ENCODE measurements around the gene CHST2. TPM values are rescaled to one million over a fixed set of nuclear protein-coding genes. Genes with fewer than 3 reads are reported as not detected.
"Not testable (repeated sequence)": the region's sequence is repeated elsewhere in the genome, so short reads cannot be mapped to it uniquely, and the experiment has no call there.

The CHST2 gene
- polyA plus RNA-seq (ENCODE audit: insufficient read length in 4 of 4): 10 to 100 TPM; 28.0 to 34.0 (median 29.0) TPM

- DNase-seq (ENCODE audit: low read depth in 4 of 4, low spot score in 3 of 4): peak in 3 of 4 donors; percentile 66 to 80 (median 70)
These were observed at the start of gene CHST2 for GRCh38 chr3:143119009-143119914. Gene CHST2 (plus strand): TSS chr3:143119771. CDS start chr3:143120817, 1,046 bp downstream.

GRCh38 chr3:143070977-143071551 lies 48.5 kb upstream of the CHST2 start:
- DNase-seq (ENCODE audit: low read depth in 4 of 4, low spot score in 3 of 4): no peak

- no peak for DNase-seq (ENCODE audit: low read depth in 4 of 4, low spot score in 3 of 4)
These were observed 47.8 kb upstream of the CHST2 start for GRCh38 chr3:143071776-143072175.

GRCh38 chr3:143072298-143073020 lies 47.1 kb upstream of the CHST2 start:
- not testable (repeated sequence) for DNase-seq (ENCODE audit: low read depth in 4 of 4, low spot score in 3 of 4)

- not testable (repeated sequence) for DNase-seq (ENCODE audit: low read depth in 4 of 4, low spot score in 3 of 4)
These were observed 46.0 kb upstream of the CHST2 start for GRCh38 chr3:143073541-143073940.

- DNase-seq (ENCODE audit: low read depth in 4 of 4, low spot score in 3 of 4): not testable (repeated sequence)
These were observed 45.6 kb upstream of the CHST2 start for GRCh38 chr3:143073983-143074382.

GRCh38 chr3:143078883-143079282 lies 40.7 kb upstream of the CHST2 start:
- DNase-seq (ENCODE audit: low read depth in 4 of 4, low spot score in 3 of 4): no peak

GRCh38 chr3:143080196-143080595 lies 39.4 kb upstream of the CHST2 start:
- DNase-seq (ENCODE audit: low read depth in 4 of 4, low spot score in 3 of 4): no peak

GRCh38 chr3:143081365-143081764 lies 38.2 kb upstream of the CHST2 start:
- DNase-seq (ENCODE audit: low read depth in 4 of 4, low spot score in 3 of 4): no peak

GRCh38 chr3:143081844-143082778 lies 37.5 kb upstream of the CHST2 start:
- DNase-seq (ENCODE audit: low read depth in 4 of 4, low spot score in 3 of 4): no peak

- no peak for DNase-seq (ENCODE audit: low read depth in 4 of 4, low spot score in 3 of 4)
These were observed 35.8 kb upstream of the CHST2 start for GRCh38 chr3:143083781-143084180.

- no peak for DNase-seq (ENCODE audit: low read depth in 4 of 4, low spot score in 3 of 4)
These were observed 34.5 kb upstream of the CHST2 start for GRCh38 chr3:143084856-143085731.

- DNase-seq (ENCODE audit: low read depth in 4 of 4, low spot score in 3 of 4): no peak
These were observed 30.7 kb upstream of the CHST2 start for GRCh38 chr3:143088835-143089234.

- no peak for DNase-seq (ENCODE audit: low read depth in 4 of 4, low spot score in 3 of 4)
These were observed 29.6 kb upstream of the CHST2 start for GRCh38 chr3:143089965-143090364.

- no peak for DNase-seq (ENCODE audit: low read depth in 4 of 4, low spot score in 3 of 4)
These were observed 29.1 kb upstream of the CHST2 start for GRCh38 chr3:143090486-143090885.

GRCh38 chr3:143090976-143091837 lies 28.4 kb upstream of the CHST2 start:
- DNase-seq (ENCODE audit: low read depth in 4 of 4, low spot score in 3 of 4): no peak

- no peak for DNase-seq (ENCODE audit: low read depth in 4 of 4, low spot score in 3 of 4)
These were observed 27.4 kb upstream of the CHST2 start for GRCh38 chr3:143092191-143092590.

- no peak for DNase-seq (ENCODE audit: low read depth in 4 of 4, low spot score in 3 of 4)
These were observed 23.8 kb upstream of the CHST2 start for GRCh38 chr3:143095813-143096212.

Data from right renal pelvis (tissue), 4 donors.